K562 (cell line): ENCODE results near the gene RCSD1. TPM values are rescaled to one million over a fixed set of nuclear protein-coding genes. Genes with fewer than 3 reads are reported as not detected.

Source experiments
- ATF7 ChIP-seq: fragments of 450-650 bp; IDR thresholded peaks from 2 replicates; pipeline ENCODE4 v1.7.1; 2014; ENCODE audit warnings: mild to moderate bottlenecking, moderate library complexity
- CBX3 ChIP-seq, 2 experiments: IDR thresholded peaks; 1 replicate in 1 of 2; 2 replicates in 1 of 2; pipeline ENCODE4 v1.6.1; 2012; ENCODE audit warnings: inconsistent platforms in 2 of 2, low read length in 2 of 2, borderline replicate concordance in 1 of 2, control low read depth in 1 of 2
- CUX1 ChIP-seq: fragments of 200-800 bp; sonication (Bioruptor generic); IDR thresholded peaks from 2 replicates; pipeline ENCODE4 v1.6.1; 2016; ENCODE audit warnings: missing genetic modification characterization, missing compliant biosample characterization
- CXXC5 ChIP-seq: fragments of 250-450 bp; sonication (Bioruptor Pico); IDR thresholded peaks from 2 replicates; pipeline ENCODE4 v1.8.0; 2022; ENCODE audit warnings: inconsistent platforms, mild to moderate bottlenecking, moderate library complexity
- EP300 ChIP-seq: IDR thresholded peaks from 2 replicates; pipeline ENCODE4 v1.6.1; 2012; ENCODE audit warnings: low read length, improper control_type of control experiment
- HDAC2 ChIP-seq: fragments of 450-650 bp; IDR thresholded peaks from 2 replicates; pipeline ENCODE4 v1.6.1; 2016; ENCODE audit warnings: mild to moderate bottlenecking
- HNRNPL ChIP-seq: fragments of 200-400 bp; formaldehyde crosslinking; IDR thresholded peaks from 2 replicates; pipeline ENCODE4 v1.6.1; 2017; ENCODE audit warnings: low read depth, mild to moderate bottlenecking, low read length
- IRF9 ChIP-seq: fragments of 450-650 bp; IDR thresholded peaks from 2 replicates; pipeline ENCODE4 v1.6.1; 2016; ENCODE audit warnings: missing biosample characterization, missing genetic modification characterization
- POLR2AphosphoS2 ChIP-seq: IDR thresholded peaks from 2 replicates; pipeline ENCODE4 v1.6.1; 2012; ENCODE audit warnings: low read length, improper control_type of control experiment
- POLR2B ChIP-seq: fragments of 450-650 bp; IDR thresholded peaks from 2 replicates; pipeline ENCODE4 v1.6.1; 2018; ENCODE audit warnings: low read depth; ENCODE audit not compliant: partially characterized antibody
- RBBP5 ChIP-seq: fragments of 200-600 bp; sonication (generic); IDR thresholded peaks from 2 replicates; pipeline ENCODE4 v1.6.1; 2012; ENCODE audit warnings: borderline replicate concordance, mild to moderate bottlenecking, low read length, control low read depth, inconsistent platforms; ENCODE audit not compliant: insufficient read depth, poor library complexity, severe bottlenecking
- SMAD4 ChIP-seq: fragments of 250-450 bp; sonication (Bioruptor Pico); conservative IDR thresholded peaks from 2 replicates; pipeline ENCODE4 v1.8.0; 2021; ENCODE audit warnings: inconsistent platforms, mild to moderate bottlenecking, moderate library complexity
- SMARCB1 ChIP-seq: IDR thresholded peaks from 2 replicates; pipeline ENCODE4 v1.6.1; 2011; ENCODE audit warnings: improper control_type of control experiment, low read depth; ENCODE audit not compliant: insufficient read length
- SMARCE1 ChIP-seq: fragments of 450-650 bp; IDR thresholded peaks from 2 replicates; pipeline ENCODE4 v1.7.1; 2016; ENCODE audit warnings: mild to moderate bottlenecking
- STAT5A ChIP-seq: IDR thresholded peaks from 2 replicates; pipeline ENCODE4 v1.6.1; 2012; ENCODE audit warnings: low read length, inconsistent platforms, borderline replicate concordance
- TBL1XR1 ChIP-seq, 2 experiments: IDR thresholded peaks; 2 replicates each; pipeline ENCODE4 v1.6.1; 2012; ENCODE audit warnings: improper control_type of control experiment in 2 of 2, low read length in 2 of 2, mild to moderate bottlenecking in 1 of 2
- TEAD4 ChIP-seq, 2 experiments: sonication (generic) in 1 of 2; formaldehyde crosslinking in 1 of 2; IDR thresholded peaks; 2 replicates each; pipeline versions ENCODE4 v1.6.1 to v1.8.0; 2012 to 2022; ENCODE audit warnings: borderline replicate concordance in 1 of 2, inconsistent platforms in 1 of 2, low read length in 1 of 2, mild to moderate bottlenecking in 1 of 2, missing genetic modification reagents in 1 of 2
- TRIM24 ChIP-seq, 2 experiments: fragments of 450-650 bp; IDR thresholded peaks; 2 replicates each; pipeline ENCODE4 v1.6.1; 2016
- USF2 ChIP-seq: sonication (generic); formaldehyde crosslinking; IDR thresholded peaks from 2 replicates; pipeline ENCODE4 v1.5.0; 2020; ENCODE audit warnings: missing genetic modification reagents
- ZKSCAN1 ChIP-seq: fragments of 150-350 bp; IDR thresholded peaks from 2 replicates; pipeline ENCODE4 v1.6.1; 2016; ENCODE audit warnings: low read depth, low read length
- ZNF232 ChIP-seq: sonication (generic); formaldehyde crosslinking; IDR thresholded peaks from 2 replicates; pipeline ENCODE4 v1.8.0; 2022; ENCODE audit warnings: mild to moderate bottlenecking, missing genetic modification reagents
- ZNF766 ChIP-seq: fragments of 200-800 bp; sonication (Bioruptor generic); conservative IDR thresholded peaks from 2 replicates; pipeline ENCODE4 v1.6.1; 2016; ENCODE audit warnings: missing genetic modification characterization, missing compliant biosample characterization
- polyA plus RNA-seq, 8 experiments: library from polyadenylated mRNA; depleted of rRNA in 4 of 8; stranded (reverse) in 5 of 8; unstranded in 3 of 8; fragments of >200 nt; fragmentation: Nextera tagmentation in 2 of 8; fragmentation: Illumina TruSeq in 1 of 8; extraction: Ambion mirVana in 2 of 8; extraction: Trizol in 1 of 8; gene quantifications; 2 replicates each; pipeline versions ENCODE4 v1.2.1 to v1.2.3, GENCODE V29; 2011 to 2014; ENCODE audit warnings: inconsistent platforms in 1 of 8, missing spikeins in 1 of 8
- total RNA-seq, 7 experiments: library from RNA; depleted of rRNA in 6 of 7; stranded (reverse); fragments of >200 nt in 6 of 7; fragmentation: Illumina TruSeq in 2 of 7; extraction: Trizol in 2 of 7; gene quantifications; 2 replicates each; pipeline versions ENCODE4 v1.2.1 to v1.2.3, GENCODE V29; 2011 to 2021; ENCODE audit warnings: low replicate concordance in 1 of 7

The RCSD1 gene
- total and polyA plus RNA-seq, 9 of the 15 experiments (the other 6 are each of a cell fraction or from before 2014, with no cell fraction given): 7.8 to 69.8 (median 45.3) TPM

- TF ChIP-seq USF2: no peak
- peak; percentile 37 for TF ChIP-seq POLR2B
- TF ChIP-seq TEAD4 (IDR thresholded peaks at IDR 0.05; ENCODE audit: low read length): peak; percentile 75
- no peak for TF ChIP-seq TEAD4 (CRISPR knock-in tag; IDR thresholded peaks at IDR 0.05; ENCODE audit: borderline replicate concordance)
- TF ChIP-seq ZNF766 (CRISPR knock-in tag): peak; percentile 19; the same call in 1 of the 2 replicates
- peak; percentile 13; the same call in 1 of the 2 replicates for TF ChIP-seq EP300
- no peak for TF ChIP-seq ZNF232 (CRISPR knock-in tag)
- TF ChIP-seq SMARCB1: no peak
- no peak for TF ChIP-seq RBBP5
- no peak; the same call in none of the 2 replicates for TF ChIP-seq STAT5A
- TF ChIP-seq HDAC2: 0 out of 2 replicates have a peak, but pooled peaks have one; percentile 19
- peak; percentile 42 for TF ChIP-seq CXXC5 (CRISPR knock-in tag)
- TF ChIP-seq TBL1XR1 (IDR thresholded peaks at IDR 0.05; ENCODE audit: low read length in 2 of 2): no peak
- peak; percentile 39; the same call in 1 of the 2 replicates for TF ChIP-seq ATF7
- no peak for TF ChIP-seq ZKSCAN1
- 0 out of 4 replicates have a peak, but pooled peaks of 1 of the 2 experiments have one; percentile 9 for TF ChIP-seq TRIM24 (IDR thresholded peaks at IDR 0.05)
- TF ChIP-seq POLR2AphosphoS2: peak; percentile 59; the same call in 1 of the 2 replicates
- no peak for TF ChIP-seq HNRNPL
- TF ChIP-seq CBX3 (IDR thresholded peaks at IDR 0.05; ENCODE audit: borderline replicate concordance in 1 of 2, low read length in 2 of 2): peak in 1 of 2 experiments; percentile 41; a peak in 1 of 3 replicates
- TF ChIP-seq CUX1 (CRISPR knock-in tag): no peak
- 0 out of 2 replicates have a peak, but pooled peaks have one; percentile 20 for TF ChIP-seq SMARCE1
- 0 out of 2 replicates have a peak, but pooled peaks have one; percentile 20 for TF ChIP-seq SMAD4 (CRISPR knock-in tag)
- no peak for TF ChIP-seq IRF9 (tag)
Observed at GRCh38 chr1:167641786-167642500, 11.9 kb downstream of the RCSD1 start (continued).
